BE2C (cell line): ENCODE measurements around the gene SIRT5.

Experiments used
- DNase-seq: peaks from one replicate; pipeline ENCODE4 v3.0.0-alpha.2; 2020
- H3K27me3 ChIP-seq: fragments of 250-450 bp; sonication (Bioruptor Pico); 2 replicates; pipeline ENCODE4 v1.5.1; 2020; ENCODE audit warnings: mild to moderate bottlenecking
- H3K36me3 ChIP-seq: fragments of 250-450 bp; sonication (Bioruptor Pico); 2 replicates; pipeline ENCODE4 v1.5.1; 2020; ENCODE audit warnings: mild to moderate bottlenecking
- H3K4me1 ChIP-seq: fragments of 250-450 bp; sonication (Bioruptor Pico); 2 replicates; pipeline ENCODE4 v1.5.1; 2020
- H3K4me3 ChIP-seq: 2 replicates; pipeline ENCODE4 v1.5.1; 2011; ENCODE audit warnings: low read depth, low read length
- H3K9me3 ChIP-seq: fragments of 250-450 bp; sonication (Bioruptor Pico); 2 replicates; pipeline ENCODE4 v1.5.1; 2020
- TF ChIP-seq, protein P1 (sequence below): IDR thresholded peaks from 2 replicates; pipeline ENCODE4 v1.5.1; 2012; ENCODE audit warnings: mild to moderate bottlenecking, low read depth, low read length

The SIRT5 gene

DNA sequence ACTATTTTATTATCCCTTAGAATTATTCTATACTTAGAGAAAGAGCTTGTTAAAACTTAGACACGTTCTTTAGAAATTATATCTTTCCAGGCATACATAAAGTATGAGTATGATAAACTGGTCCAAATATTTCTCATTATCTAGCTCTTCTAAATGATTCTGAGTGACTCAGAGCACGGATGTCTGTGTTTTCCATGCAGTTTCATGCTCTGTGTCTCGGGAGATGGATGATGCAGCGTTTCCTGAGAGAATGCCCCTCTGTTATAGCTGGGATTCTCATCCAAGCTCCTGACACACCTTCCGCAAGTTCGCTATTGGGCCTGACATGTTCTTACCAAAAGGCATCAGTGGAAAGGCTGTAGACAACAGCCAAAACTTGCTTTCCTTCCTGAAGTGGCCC is 19.3 kb downstream of the SIRT5 start:
- Histone ChIP-seq H3K9me3 (no peaks in the 10 kb centered on the region), H3K27me3 (no peaks in the 10 kb centered on the region), H3K36me3 (no peaks in the 10 kb centered on the region), H3K4me1 (no peaks in the 10 kb centered on the region), H3K4me3 (no peak overlapping the region)
- TF ChIP-seq, protein P1, sequence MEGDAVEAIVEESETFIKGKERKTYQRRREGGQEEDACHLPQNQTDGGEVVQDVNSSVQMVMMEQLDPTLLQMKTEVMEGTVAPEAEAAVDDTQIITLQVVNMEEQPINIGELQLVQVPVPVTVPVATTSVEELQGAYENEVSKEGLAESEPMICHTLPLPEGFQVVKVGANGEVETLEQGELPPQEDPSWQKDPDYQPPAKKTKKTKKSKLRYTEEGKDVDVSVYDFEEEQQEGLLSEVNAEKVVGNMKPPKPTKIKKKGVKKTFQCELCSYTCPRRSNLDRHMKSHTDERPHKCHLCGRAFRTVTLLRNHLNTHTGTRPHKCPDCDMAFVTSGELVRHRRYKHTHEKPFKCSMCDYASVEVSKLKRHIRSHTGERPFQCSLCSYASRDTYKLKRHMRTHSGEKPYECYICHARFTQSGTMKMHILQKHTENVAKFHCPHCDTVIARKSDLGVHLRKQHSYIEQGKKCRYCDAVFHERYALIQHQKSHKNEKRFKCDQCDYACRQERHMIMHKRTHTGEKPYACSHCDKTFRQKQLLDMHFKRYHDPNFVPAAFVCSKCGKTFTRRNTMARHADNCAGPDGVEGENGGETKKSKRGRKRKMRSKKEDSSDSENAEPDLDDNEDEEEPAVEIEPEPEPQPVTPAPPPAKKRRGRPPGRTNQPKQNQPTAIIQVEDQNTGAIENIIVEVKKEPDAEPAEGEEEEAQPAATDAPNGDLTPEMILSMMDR: no peak
- DNase-seq: no peak

DNA sequence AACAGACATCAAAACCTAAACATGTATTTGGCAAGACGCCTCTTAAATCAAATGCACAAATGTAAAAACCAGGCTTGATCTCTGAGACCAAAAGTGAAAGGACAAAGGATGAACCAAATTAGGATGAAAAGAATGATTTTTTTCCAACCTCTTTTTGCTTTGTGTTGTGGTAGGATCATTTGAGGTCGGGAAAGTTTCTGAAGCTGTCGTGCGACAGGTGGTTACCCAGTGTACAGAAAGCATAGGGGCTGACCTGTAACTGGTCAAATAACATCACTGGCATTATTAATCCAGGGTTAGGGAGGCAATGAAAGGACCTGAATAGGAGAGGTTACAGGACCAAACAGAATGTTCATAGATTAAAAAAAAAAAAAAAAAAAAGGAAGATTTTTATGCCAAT is 22.7 kb downstream of the SIRT5 start:
- Histone ChIP-seq H3K9me3 (no peaks in the 10 kb centered on the region), H3K36me3 (no peaks in the 10 kb centered on the region), H3K4me1 (no peaks in the 10 kb centered on the region), H3K27me3 (no peaks in the 10 kb centered on the region), H3K4me3 (no peak overlapping the region)
- TF ChIP-seq, protein P1: no peak
- DNase-seq: no peak

DNA sequence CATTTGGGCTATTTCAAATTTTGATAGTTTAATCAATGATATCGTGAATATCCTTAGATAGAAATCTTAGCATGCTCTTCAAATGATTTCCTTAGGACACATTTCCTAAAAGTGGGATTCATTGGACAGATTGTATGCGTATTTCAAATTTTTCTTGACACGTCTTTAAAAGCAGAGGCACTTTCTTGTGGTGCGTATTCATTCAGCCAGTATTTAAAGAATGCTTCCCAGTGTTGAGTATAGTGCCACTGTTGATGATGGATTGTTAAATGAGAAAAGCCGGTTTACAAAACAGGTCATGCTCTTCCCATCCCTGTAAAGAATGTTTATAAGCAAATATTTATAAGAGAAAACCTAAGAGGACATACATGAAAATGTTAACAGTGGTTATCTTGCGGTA is 25.6 kb downstream of the SIRT5 start:
- no peak overlapping the region for H3K4me3 ChIP-seq
- no peaks in the 10 kb centered on the region for H3K9me3 ChIP-seq
- DNase-seq: no peak
- no peaks in the 10 kb centered on the region for H3K4me1 ChIP-seq
- TF ChIP-seq, protein P1: no peak
- H3K27me3 ChIP-seq: no peaks in the 10 kb centered on the region
- H3K36me3 ChIP-seq: no peaks in the 10 kb centered on the region

DNA sequence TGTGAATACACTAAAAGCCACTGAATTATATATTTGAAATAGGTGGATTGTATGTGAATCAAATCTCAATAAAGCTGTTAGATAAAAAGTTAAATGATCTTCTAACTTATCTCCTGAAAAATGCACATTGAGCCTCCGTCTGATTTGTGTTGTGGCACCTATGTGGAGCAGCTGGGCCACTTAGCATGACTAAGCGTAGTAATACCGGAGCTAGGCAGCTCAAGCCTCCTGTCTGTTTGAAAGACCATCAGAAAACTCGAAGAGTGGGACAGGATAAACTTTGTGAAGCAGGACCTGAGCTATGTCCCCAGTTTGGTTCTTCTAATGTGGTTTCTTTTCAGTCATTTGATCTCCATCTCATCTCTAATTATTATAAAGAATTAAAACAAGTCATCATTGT is 29.7 kb downstream of the SIRT5 start:
- no peaks in the 10 kb centered on the region for H3K9me3 ChIP-seq
- H3K36me3 ChIP-seq: no peaks in the 10 kb centered on the region
- H3K4me3 ChIP-seq: no peak overlapping the region
- H3K4me1 ChIP-seq: no peaks in the 10 kb centered on the region
- TF ChIP-seq, protein P1: no peak
- DNase-seq: no peak
- H3K27me3 ChIP-seq: no peaks in the 10 kb centered on the region

DNA sequence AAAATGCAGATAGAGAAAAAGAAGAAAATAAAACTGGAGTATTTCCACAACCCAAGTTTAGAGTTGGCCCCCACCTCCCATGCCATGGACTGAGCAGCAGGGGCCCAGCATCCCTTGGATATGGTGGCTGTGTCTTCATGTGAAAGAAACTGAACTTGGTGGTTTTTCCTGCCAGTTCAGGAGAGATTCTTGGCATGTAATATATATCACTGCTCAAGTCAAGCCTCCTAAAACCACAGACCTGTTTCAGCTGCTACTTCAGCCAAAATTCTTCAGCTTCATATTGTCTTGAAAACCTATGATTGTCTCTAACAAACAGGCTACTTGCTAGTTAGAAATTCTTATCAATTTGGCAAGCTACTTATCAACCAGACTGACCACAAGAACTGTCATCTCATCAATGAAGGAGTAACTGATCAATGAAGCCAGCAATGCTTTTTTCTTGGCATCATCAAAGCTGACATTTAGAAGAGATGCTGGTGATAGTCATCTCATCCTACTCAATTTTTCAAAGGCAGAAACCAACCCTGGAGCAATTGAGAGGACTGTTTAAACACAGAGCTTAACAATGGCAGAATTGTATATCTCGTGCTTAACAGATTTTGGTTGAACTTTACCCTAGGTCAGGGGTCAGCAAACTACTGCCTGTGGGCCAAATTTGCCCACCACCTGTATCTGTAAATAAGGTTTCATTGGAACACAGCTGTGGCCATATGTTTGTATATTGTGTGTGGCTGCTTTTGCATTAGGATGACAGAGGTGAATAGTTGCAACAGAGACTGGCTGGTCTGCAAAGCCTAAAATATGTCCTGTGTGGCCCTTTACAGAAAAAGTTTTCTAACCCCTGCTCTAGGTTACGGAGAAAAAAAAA is 30.4 kb downstream of the SIRT5 start:
- no peaks in the 10 kb centered on the region for H3K4me1 ChIP-seq
- no peak overlapping the region for H3K4me3 ChIP-seq
- H3K9me3 ChIP-seq: no peaks in the 10 kb centered on the region
- no peaks in the 10 kb centered on the region for H3K36me3 ChIP-seq
- H3K27me3 ChIP-seq: no peaks in the 10 kb centered on the region
- DNase-seq: no peak
- TF ChIP-seq, protein P1: no peak

DNA sequence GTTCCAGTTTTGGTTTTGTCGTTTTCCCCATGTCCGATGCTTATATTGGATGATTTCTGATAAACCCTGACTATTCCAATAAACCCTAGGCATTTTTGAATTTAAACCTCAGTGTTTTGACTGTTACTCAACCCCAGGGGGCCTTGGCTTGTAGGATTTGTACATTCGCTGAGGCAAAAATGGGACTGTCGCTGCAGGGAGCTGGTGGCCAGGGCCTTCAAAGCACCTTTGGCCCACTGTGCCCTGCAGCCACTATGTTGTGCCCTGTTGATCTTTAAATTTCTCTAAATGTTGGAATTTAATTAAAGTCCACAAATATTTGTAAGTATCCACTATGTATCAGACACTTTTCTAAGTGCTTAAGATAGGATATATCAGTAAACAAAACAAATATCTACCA is 31.2 kb downstream of the SIRT5 start:
- Histone ChIP-seq H3K27me3 (no peaks in the 10 kb centered on the region), H3K4me1 (no peaks in the 10 kb centered on the region), H3K36me3 (no peaks in the 10 kb centered on the region), H3K4me3 (no peak overlapping the region), H3K9me3 (no peaks in the 10 kb centered on the region)
- no peak for DNase-seq
- TF ChIP-seq, protein P1: no peak
